Skin of body (tissue), 2 donors: ENCODE data around the gene POLR2I. TPM values are rescaled to one million over a fixed set of nuclear protein-coding genes. Genes with fewer than 3 reads are reported as not detected.
"Not testable (repeated sequence)": the region's sequence is repeated elsewhere in the genome, so short reads cannot be mapped to it uniquely, and the experiment has no call there.

ENCODE experiments used
- DNase-seq: peaks from one replicate; lab custom pipeline; 2025; lab: John Stamatoyannopoulos, UW
- total RNA-seq: library from RNA; depleted of rRNA; stranded (reverse); fragments of >200 nt; gene quantifications from one replicate; pipeline ENCODE4 v1.2.3, GENCODE V29; 2014

Gene POLR2I
- total RNA-seq, 1 donor from 2014 or later: 64.2 TPM

- not testable (repeated sequence) for DNase-seq
Observed at GRCh38 chr19:36134867-36135266, 20.2 kb upstream of the POLR2I start.

- not testable (repeated sequence) for DNase-seq
Observed at GRCh38 chr19:36131221-36131620, 16.5 kb upstream of the POLR2I start.

GRCh38 chr19:36128392-36128736 is 13.7 kb upstream of the POLR2I start:
- no peak for DNase-seq

GRCh38 chr19:36125557-36125956 is 10.9 kb upstream of the POLR2I start:
- DNase-seq: no peak

- DNase-seq: no peak
Observed at GRCh38 chr19:36121486-36122124, 6.9 kb upstream of the POLR2I start.

- DNase-seq: no peak
Observed at GRCh38 chr19:36120984-36121358, 6.3 kb upstream of the POLR2I start.

GRCh38 chr19:36120092-36120983 is 5.7 kb upstream of the POLR2I start:
- no peak for DNase-seq

- no peak for DNase-seq
Observed at GRCh38 chr19:36116344-36116637, 1.6 kb upstream of the POLR2I start.

- DNase-seq: peak; percentile 78
Observed at GRCh38 chr19:36115453-36116343, 1.0 kb upstream of the POLR2I start, which contains the start of gene TBCB. TSS of gene TBCB (plus strand) at chr19:36115468. CDS start at chr19:36115561, 93 bp downstream.

- no peak for DNase-seq
Observed at GRCh38 chr19:36113894-36114720, 568 bp downstream of the POLR2I start.

- DNase-seq: no peak
Observed at GRCh38 chr19:36113425-36113824, 1.2 kb downstream of the POLR2I start.

GRCh38 chr19:36112678-36113077 is 2.0 kb downstream of the POLR2I start:
- DNase-seq: no peak

GRCh38 chr19:36111200-36111539 is 3.5 kb downstream of the POLR2I start:
- DNase-seq: no peak

GRCh38 chr19:36110487-36111199 is 4.0 kb downstream of the POLR2I start, which contains the start of gene OVOL3:
TSS of gene OVOL3 (plus strand) at chr19:36111143. CDS start at chr19:36111203, 60 bp downstream.
- DNase-seq: no peak

- DNase-seq: no peak
Observed at GRCh38 chr19:36108684-36109083, 6.0 kb downstream of the POLR2I start.

- no peak for DNase-seq
Observed at GRCh38 chr19:36106991-36107390, 7.7 kb downstream of the POLR2I start.

GRCh38 chr19:36106441-36106840 is 8.2 kb downstream of the POLR2I start:
- no peak for DNase-seq

GRCh38 chr19:36103842-36104552 is 10.7 kb downstream of the POLR2I start:
- no peak for DNase-seq

- no peak for DNase-seq
Observed at GRCh38 chr19:36103040-36103626, 11.5 kb downstream of the POLR2I start.
